Body of pancreas (tissue), 4 donors: ENCODE measurements around the gene HCFC1R1.

Experiments
- POLR2A ChIP-seq, 3 donors: fragments of 450-650 bp; IDR thresholded peaks; one replicate each; pipeline ENCODE4 v1.6.1; 2016; ENCODE audit warnings: antibody characterized with exemption in 3 of 3, mild to moderate bottlenecking in 2 of 3
- TF ChIP-seq, protein P1 (sequence below), 7 experiments: fragments of 450-650 bp in 4 of 7; fragments of 200-600 bp in 3 of 7; sonication (generic) in 3 of 7; IDR thresholded peaks; one replicate each; pipeline ENCODE4 v1.5.1; 2016 to 2019; ENCODE audit warnings: antibody characterized with exemption in 7 of 7

GRCh38 chr16:3001316-3001715 lies 22.4 kb downstream of the HCFC1R1 start:
- TF ChIP-seq, protein P1, sequence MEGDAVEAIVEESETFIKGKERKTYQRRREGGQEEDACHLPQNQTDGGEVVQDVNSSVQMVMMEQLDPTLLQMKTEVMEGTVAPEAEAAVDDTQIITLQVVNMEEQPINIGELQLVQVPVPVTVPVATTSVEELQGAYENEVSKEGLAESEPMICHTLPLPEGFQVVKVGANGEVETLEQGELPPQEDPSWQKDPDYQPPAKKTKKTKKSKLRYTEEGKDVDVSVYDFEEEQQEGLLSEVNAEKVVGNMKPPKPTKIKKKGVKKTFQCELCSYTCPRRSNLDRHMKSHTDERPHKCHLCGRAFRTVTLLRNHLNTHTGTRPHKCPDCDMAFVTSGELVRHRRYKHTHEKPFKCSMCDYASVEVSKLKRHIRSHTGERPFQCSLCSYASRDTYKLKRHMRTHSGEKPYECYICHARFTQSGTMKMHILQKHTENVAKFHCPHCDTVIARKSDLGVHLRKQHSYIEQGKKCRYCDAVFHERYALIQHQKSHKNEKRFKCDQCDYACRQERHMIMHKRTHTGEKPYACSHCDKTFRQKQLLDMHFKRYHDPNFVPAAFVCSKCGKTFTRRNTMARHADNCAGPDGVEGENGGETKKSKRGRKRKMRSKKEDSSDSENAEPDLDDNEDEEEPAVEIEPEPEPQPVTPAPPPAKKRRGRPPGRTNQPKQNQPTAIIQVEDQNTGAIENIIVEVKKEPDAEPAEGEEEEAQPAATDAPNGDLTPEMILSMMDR (IDR thresholded peaks at IDR 0.05), result no peak
- TF ChIP-seq POLR2A (IDR thresholded peaks at IDR 0.05), result no peak
